Activated CD4-positive, CD25-positive, alpha-beta regulatory T cell (primary cell): ENCODE data around the gene KIAA1328.
"Not testable (repeated sequence)": the region's sequence is repeated elsewhere in the genome, so short reads cannot be mapped to it uniquely, and the experiment has no call there.

Source experiments
- DNase-seq, 4 experiments: peaks; one replicate each; lab custom pipeline; 2025; lab: John Stamatoyannopoulos, UW

KIAA1328 gene

DNA sequence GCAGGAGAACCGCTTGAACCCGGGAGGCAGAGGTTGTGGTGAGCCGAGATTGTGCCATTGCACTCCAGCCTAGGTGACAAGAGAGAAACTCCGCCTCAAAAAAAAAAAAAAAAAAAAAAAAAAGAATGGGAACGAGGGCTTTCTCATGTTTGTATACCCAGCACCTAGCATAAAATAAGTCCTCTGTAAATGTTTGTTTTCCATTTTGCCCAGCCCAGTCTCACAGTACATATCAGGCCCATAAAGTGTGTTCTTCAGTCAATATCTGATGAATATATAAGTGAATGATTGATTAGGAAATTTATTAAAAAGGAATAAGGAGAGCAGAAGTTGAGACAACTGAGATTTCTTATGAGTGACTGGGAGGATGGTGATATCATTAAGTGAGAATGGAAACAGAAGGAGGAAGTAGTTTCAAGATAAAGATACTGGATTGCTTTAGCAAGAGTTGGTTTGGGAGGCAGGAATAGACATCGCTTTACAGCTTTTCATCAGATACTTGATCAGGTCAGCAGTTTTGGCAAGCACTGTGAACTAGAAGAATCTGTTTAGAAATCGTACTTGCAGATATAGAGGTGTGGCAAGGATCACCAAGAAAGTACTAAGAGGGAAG is 327.5 kb downstream of the KIAA1328 start:
- no peak for DNase-seq

DNA sequence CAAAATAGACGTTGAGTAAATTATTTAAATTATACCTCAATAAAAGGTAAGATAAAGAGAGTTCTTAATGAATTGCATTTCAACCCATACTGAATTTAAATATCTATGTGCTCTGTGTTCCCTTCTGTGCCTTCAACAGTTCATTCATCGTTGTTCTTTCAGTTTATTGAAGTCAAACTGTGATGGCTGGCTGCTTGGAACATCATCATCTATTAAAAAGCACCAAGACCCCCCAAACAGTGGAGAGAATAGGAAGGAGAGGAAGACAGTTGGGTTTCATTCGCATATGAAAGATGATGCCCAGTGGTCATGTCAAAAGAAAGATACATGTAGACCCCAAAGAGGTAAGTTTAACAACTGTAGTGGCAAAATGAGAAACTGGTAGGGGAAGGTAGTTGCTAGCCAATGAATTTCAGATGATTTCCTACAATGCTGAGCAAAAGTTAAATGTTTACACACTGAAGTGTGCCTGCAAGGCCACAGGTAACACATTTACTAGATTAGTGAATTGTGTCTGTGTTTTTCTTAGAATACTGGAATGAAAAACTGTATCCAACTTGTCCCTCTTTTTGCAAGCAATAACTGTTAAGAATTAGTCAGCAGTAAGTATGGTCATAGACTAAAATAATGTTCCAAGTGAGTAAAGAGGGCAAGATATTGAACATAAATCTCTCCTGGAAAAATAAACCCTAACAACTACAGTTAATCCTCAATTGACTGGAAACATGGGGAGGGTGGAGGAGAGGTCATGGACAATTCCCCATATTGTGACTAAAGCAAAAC is 331.3 kb downstream of the KIAA1328 start:
- DNase-seq = no peak

- DNase-seq = no peak
Measured at GRCh38 chr18:37161491-37161890, 332.6 kb downstream of the KIAA1328 start.

- DNase-seq = no peak
Measured at GRCh38 chr18:37162551-37162950, 333.6 kb downstream of the KIAA1328 start.

DNA sequence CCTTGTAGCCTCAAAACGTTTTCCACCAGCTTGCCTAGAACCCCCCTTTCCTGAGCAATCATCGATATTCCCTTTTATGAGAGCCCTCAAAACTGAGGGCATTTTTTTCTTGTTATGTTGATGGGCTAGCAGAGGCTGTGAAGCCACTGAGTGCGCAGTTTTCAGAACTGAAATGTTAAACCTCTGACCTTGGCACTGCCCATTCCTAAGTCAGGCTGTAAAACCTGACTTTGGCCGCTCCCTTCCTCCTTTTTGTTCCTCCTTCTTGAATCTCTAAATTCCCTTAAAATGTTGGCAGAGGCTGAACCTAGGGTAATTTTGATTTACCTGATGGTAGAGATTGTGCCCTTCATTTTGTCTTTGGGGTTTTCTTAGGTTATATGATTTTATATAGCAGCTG is 334.2 kb downstream of the KIAA1328 start:
- no peak for DNase-seq

GRCh38 chr18:37166491-37166890 is 337.6 kb downstream of the KIAA1328 start:
- no peak for DNase-seq

DNA sequence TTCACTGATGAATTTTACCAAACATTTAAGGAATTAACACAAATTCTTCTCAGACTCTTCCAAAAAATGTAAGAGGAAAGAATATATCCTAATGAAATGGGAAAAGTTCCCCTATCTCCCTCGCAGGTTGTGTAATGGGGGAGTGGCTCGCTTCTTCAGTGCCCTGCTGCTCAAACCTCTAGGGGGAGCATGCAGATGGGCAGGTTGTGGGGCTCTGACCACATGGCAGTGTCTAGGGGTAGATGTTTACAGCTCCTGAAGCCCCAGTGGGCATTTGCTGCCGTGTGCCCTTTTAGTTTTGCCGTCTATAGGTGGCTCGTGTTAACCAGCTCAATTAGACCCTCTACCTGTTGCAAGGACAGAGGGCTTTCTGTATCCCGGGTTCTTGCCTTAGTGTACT is 338.0 kb downstream of the KIAA1328 start:
- not testable (repeated sequence) for DNase-seq

- DNase-seq = no peak
Measured at GRCh38 chr18:37170984-37171383, 342.1 kb downstream of the KIAA1328 start.

GRCh38 chr18:37173384-37173783 is 344.5 kb downstream of the KIAA1328 start:
- no peak for DNase-seq

GRCh38 chr18:37175727-37176620 is 347.0 kb downstream of the KIAA1328 start:
- no peak for DNase-seq

DNA sequence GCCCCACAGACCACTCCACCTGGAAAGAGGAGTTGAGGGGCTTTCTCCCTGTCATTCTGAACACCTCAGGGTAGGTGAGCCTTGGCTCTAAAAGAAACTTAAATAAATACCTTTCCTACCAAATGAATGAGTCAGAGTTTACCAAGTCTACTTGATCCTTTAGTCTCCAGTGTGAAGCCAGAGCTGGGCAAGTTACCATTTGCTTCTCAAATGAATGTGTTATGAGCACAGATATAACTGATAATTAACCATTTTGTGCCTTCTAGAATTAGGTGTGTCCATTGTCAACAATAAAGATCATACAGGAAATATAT is 347.7 kb downstream of the KIAA1328 start:
- DNase-seq = no peak

DNA sequence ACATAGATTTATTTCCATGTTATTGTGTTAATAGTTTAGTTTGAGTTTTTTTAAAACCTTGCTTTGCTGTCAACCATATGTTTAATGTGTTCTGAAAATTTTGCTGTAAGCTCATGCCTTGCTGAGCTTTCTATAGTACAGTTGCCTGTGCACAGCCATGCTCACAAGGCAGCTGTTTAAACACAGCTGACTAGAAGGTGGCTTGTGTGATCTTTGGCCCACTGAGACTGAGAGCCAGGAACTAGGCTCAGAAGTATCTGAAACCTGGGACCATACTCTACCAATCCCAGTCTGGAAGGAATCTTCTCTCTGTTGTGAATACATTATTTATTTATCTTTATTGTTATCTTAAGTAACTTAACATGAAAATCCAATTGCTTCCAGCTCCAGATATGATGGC is 350.5 kb downstream of the KIAA1328 start:
- DNase-seq = no peak

GRCh38 chr18:37180086-37180485 is 351.2 kb downstream of the KIAA1328 start:
- no peak for DNase-seq

- no peak for DNase-seq
Measured at GRCh38 chr18:37182340-37183135, 353.6 kb downstream of the KIAA1328 start.

DNA sequence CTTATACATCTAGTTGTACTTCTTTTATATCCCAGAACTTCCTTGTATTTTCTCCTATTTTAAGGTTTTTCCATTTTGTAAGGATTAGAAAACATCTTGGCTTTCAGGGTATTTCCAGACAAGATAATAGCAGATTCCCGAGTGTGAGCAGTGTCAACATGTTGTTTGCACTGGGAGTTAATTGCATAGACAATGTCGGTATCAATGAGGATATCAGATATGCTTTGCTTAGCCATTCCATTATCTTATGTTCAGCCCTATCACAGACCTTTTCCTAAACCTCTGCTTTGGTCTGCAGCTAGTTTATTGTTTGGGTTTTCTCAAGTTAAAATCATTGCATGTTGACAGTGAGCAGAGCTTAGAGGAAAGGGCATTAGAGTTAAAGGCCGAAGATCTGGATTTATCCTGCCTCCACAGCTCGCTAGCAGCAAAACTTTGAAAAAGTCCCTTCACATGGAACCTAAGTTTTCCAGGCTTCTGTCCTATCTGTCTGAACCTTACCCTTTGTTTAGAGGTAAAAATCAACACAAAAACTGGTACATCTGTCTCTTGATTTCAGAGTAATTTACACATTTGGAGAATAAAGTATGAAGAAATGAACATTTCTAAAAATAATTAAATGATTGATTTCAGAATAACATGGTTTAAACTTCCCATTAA is 355.4 kb downstream of the KIAA1328 start:
- no peak for DNase-seq

DNA sequence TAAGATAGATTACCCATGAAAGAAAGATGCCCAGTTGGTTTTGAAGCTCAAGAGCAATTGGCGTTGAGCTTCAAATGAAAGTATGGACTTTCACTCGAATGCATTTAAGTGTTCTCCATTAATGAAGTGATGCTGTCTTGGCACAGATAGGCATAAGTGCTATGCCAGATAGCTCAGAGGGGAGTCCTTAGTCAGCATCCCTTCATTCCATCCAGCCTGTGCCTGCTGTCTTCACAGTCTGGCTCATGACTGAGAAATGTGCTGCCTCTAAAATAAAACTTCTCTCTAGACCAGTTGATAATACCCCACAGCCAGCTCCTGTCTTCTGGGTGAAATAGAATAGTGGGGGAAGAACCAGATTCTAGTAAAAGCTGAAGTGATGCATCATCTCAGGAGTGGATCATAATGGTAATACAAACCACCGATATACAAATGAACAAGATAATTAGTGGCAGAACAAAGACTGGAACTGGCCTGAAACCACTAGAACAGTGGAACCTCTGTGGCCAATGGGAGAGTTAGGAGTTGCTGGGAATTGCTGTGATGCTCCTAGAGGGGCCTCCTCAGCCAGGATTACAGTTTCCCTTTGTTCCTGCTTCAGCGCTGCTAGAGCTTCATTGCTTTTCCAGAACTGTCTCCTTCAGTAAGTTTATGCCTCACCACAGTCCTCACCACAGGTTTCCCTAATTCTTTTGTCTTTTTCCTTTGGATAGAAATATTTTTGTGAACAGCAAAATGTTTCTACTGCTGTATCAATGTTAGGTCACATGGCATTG is 359.3 kb downstream of the KIAA1328 start:
- DNase-seq = no peak

- DNase-seq = no peak
Measured at GRCh38 chr18:37199741-37200140, 370.8 kb downstream of the KIAA1328 start.

DNA sequence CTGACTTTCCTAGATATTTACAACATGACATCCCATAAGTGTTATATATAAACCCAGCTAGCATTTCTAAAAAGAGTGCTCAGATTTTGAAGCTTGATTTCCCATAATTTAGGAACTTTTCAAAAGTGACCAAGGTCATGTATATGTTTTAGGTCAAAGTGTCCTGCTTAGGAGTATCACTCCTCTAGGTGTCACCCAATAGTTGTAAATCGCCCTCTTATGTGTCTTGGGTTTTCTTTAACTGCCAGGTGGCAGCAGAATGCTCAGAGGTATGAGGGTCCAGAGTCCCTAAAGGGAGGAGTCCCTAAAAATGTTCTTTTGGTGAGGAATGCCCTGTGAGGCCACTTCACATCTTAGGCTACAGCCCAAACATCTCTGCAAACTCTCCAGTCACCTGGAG is 378.4 kb downstream of the KIAA1328 start:
- no peak for DNase-seq

DNA sequence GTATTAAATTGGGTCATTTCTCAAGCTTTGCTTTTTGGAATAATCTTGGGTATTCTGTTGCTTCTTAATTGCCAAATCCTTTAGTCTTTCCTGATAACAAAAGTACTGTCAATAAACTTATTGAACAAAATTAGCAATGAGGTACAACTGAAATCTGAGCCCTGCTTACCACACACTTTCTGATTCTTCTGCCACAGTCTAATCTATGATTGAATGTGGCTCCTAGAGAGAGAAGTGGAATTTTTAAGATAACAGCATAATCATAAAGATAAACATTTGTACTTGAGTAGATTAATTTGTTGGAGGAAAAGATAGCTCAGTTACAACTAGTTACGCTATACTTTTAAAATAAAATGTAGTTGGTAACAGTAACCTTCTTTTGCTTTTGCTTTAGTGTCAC is 381.9 kb downstream of the KIAA1328 start:
- no peak for DNase-seq

DNA sequence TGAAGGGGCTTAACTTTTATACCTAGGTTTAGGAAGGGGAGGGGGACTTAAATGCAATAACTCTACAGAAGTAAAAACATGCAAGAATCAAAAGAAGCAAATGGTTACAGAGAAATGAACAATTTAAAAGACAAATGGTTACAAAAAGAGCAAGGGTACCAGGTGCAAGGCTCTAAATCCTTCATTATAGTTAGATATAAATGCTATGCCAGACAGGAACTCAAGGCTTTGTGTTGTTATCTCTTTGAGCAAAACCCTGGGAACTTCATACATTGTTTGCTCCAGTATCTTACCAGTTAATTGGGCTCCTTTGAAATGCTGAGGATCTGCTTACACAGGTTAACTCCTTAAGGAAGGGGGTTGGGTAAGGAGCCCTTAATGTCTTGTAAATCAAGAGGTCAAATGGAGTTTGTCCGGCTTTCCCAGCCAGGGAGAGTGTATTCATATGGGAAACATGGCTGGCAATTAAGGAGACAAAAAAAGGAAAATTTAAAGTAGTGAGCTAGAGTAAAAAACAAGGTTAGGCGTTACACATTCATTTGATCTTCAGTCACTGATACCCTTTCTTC is 389.2 kb downstream of the KIAA1328 start:
- DNase-seq = no peak
